Suprapubic skin (tissue), 4 donors: ENCODE measurements around the gene CAMTA1.

Experiments
- EP300 ChIP-seq: sonication (generic); formaldehyde crosslinking; IDR thresholded peaks from one replicate; pipeline ENCODE4 v1.6.1; 2017; ENCODE audit warnings: antibody characterized with exemption
- POLR2A ChIP-seq, 2 donors: fragments of 450-650 bp; IDR thresholded peaks; one replicate each; pipeline ENCODE4 v1.6.1; 2017; ENCODE audit warnings: antibody characterized with exemption in 2 of 2, mild to moderate bottlenecking in 2 of 2, moderate library complexity in 2 of 2
- POLR2AphosphoS5 ChIP-seq, 3 donors: sonication (generic); formaldehyde crosslinking; IDR thresholded peaks; one replicate each; pipeline ENCODE4 v1.6.1; 2017; ENCODE audit warnings: antibody characterized with exemption in 3 of 3
- TF ChIP-seq, protein P1 (sequence below), 2 donors: fragments of 200-600 bp in 1 of 2; fragments of 450-650 bp in 1 of 2; sonication (generic) in 1 of 2; IDR thresholded peaks; one replicate each; pipeline ENCODE4 v1.5.1; 2016 to 2019; ENCODE audit warnings: antibody characterized with exemption in 2 of 2, mild to moderate bottlenecking in 1 of 2, moderate library complexity in 1 of 2

DNA sequence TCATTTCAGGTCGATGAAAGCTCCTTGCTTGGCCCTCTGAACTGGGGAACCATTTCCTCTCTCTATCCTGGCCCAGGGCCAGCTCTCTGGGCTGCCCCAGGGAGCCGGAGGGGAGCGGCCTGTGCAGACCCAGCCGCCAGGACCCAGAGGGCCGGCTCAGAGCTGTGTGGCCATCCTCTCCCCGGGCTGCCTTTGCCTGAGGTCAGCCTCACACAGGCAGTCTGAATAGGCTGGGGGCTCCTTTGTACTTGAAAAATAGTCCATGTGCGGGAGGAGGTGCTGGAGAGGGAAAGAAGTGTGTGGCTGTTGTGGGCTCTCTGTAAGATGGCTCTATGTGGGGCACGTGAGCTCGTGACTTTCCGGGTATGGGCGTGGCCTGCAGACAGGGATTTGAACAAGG lies 710.7 kb downstream of the CAMTA1 start:
- no peak for TF ChIP-seq POLR2A (IDR thresholded peaks at IDR 0.05)
- TF ChIP-seq, protein P1, sequence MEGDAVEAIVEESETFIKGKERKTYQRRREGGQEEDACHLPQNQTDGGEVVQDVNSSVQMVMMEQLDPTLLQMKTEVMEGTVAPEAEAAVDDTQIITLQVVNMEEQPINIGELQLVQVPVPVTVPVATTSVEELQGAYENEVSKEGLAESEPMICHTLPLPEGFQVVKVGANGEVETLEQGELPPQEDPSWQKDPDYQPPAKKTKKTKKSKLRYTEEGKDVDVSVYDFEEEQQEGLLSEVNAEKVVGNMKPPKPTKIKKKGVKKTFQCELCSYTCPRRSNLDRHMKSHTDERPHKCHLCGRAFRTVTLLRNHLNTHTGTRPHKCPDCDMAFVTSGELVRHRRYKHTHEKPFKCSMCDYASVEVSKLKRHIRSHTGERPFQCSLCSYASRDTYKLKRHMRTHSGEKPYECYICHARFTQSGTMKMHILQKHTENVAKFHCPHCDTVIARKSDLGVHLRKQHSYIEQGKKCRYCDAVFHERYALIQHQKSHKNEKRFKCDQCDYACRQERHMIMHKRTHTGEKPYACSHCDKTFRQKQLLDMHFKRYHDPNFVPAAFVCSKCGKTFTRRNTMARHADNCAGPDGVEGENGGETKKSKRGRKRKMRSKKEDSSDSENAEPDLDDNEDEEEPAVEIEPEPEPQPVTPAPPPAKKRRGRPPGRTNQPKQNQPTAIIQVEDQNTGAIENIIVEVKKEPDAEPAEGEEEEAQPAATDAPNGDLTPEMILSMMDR (IDR thresholded peaks at IDR 0.05), result no peak
- TF ChIP-seq EP300, result no peak
- no peak for TF ChIP-seq POLR2AphosphoS5 (IDR thresholded peaks at IDR 0.05)
